ENCODE measurements around the gene CNGA2. TPM values are rescaled to one million over a fixed set of nuclear protein-coding genes. Genes with fewer than 3 reads are reported as not detected.

The CNGA2 gene
- total RNA-seq, 2 donors from 2014 or later, result not detected

DNA sequence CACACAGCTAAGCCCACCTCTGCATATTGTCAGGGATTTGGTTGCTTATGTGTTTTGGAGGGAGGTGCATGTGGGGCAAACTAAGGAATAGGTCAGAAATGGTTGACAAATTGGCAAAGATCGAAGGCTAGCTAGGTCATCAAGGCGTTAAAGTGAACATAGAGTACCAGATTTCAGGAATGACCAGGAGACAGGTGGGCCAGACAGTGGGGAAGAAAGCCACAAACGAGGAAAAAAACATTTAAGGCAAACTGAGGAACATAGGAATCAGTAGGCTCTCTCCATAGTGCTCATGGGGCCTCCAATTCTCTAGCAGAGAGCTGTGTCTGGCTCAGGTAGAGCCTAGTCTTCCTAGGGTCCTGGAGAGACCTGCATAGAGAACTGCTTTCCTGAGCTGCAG, 57.4 kb downstream of the CNGA2 start:
- Histone ChIP-seq H3K4me1 (no peaks in the 10 kb centered on the region), H3K4me3 (no peak overlapping the region), H3K9me3 (no peaks in the 10 kb centered on the region), H3K27ac (no peak overlapping the region), H3K36me3 (no peaks in the 10 kb centered on the region), H3K27me3 (no peaks in the 10 kb centered on the region)
- TF ChIP-seq, protein P1, sequence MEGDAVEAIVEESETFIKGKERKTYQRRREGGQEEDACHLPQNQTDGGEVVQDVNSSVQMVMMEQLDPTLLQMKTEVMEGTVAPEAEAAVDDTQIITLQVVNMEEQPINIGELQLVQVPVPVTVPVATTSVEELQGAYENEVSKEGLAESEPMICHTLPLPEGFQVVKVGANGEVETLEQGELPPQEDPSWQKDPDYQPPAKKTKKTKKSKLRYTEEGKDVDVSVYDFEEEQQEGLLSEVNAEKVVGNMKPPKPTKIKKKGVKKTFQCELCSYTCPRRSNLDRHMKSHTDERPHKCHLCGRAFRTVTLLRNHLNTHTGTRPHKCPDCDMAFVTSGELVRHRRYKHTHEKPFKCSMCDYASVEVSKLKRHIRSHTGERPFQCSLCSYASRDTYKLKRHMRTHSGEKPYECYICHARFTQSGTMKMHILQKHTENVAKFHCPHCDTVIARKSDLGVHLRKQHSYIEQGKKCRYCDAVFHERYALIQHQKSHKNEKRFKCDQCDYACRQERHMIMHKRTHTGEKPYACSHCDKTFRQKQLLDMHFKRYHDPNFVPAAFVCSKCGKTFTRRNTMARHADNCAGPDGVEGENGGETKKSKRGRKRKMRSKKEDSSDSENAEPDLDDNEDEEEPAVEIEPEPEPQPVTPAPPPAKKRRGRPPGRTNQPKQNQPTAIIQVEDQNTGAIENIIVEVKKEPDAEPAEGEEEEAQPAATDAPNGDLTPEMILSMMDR (IDR thresholded peaks at IDR 0.05), result no peak
- no peak for DNase-seq (ENCODE audit: low spot score)

DNA sequence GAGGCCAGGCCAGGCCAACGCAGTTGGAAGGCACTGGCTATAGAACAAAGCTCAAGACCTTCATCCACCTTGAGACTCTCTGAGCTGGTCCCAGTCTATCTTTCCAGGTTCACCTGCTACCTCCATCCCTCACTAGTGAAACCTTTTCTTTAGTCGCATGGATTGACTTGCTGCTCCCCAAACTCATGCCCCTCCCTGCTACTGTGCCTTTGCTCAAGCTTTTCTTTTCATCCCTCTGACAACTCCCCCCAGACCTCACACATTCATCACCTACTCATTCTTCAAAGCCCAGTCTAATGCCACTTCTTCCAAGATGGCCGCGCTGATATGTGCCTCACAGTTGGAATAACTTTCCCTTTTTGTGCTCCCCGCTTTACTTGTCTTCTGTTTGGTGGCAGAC, 58.0 kb downstream of the CNGA2 start:
- no peaks in the 10 kb centered on the region for H3K27me3 ChIP-seq
- H3K9me3 ChIP-seq, result no peaks in the 10 kb centered on the region
- DNase-seq (ENCODE audit: low spot score), result no peak
- H3K4me3 ChIP-seq, result no peak overlapping the region
- no peaks in the 10 kb centered on the region for H3K36me3 ChIP-seq
- no peaks in the 10 kb centered on the region for H3K4me1 ChIP-seq
- no peak overlapping the region for H3K27ac ChIP-seq
- TF ChIP-seq, protein P1 (IDR thresholded peaks at IDR 0.05), result no peak

DNA sequence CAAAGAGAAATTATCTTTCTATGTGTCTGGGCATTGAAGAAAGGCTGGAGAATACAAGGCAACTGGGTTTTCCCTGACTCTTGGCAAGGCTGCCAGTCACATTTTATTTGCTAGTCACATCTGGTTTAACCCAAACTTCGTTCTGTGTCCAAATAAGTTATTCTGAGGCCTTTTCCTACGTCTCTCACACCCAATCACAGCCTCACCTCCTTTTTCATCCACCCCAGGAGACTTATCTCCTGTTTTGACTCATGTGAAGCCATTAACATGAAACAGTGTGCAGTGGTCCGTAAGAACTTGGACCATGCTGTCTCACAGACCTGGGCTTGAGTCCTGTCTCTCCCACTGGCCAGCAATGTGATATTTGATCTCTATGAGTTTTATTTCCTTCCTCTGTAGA, 59.3 kb downstream of the CNGA2 start:
- H3K36me3 ChIP-seq, result no peaks in the 10 kb centered on the region
- H3K4me3 ChIP-seq, result no peak overlapping the region
- H3K27ac ChIP-seq, result no peak overlapping the region
- TF ChIP-seq, protein P1 (IDR thresholded peaks at IDR 0.05), result no peak
- DNase-seq (ENCODE audit: low spot score), result no peak
- no peaks in the 10 kb centered on the region for H3K27me3 ChIP-seq
- H3K9me3 ChIP-seq, result no peaks in the 10 kb centered on the region
- H3K4me1 ChIP-seq, result no peaks in the 10 kb centered on the region

Other genes starting within 250 kb of the CNGA2 start
- gene PASD1, start 171.1 kb upstream of the CNGA2 start, total RNA-seq, result not detected
- 1 to 10 TPM in 1 of 2 donors, under 1 TPM in 1; 0.08 to 1.7 TPM for gene PRRG3, start 39.3 kb upstream of the CNGA2 start, total RNA-seq
- not detected for gene FATE1, start 18.7 kb upstream of the CNGA2 start, total RNA-seq
- gene MAGEA4, start 178.1 kb downstream of the CNGA2 start, total RNA-seq, result not detected
- 10 to 100 TPM in 1 of 2 donors, 1 to 10 TPM in 1; 4.2 to 16.2 TPM for gene GABRE, start 239.9 kb downstream of the CNGA2 start, total RNA-seq